ENCODE measurements around the gene ITPRID2.

GRCh38 chr2:181902625-181903024, 11.1 kb downstream of the ITPRID2 start:
- peak; percentile 14 for TF ChIP-seq POLR2A (IDR thresholded peaks at IDR 0.05; ENCODE audit: low read length)
- no peak for TF ChIP-seq GATA1 (IDR thresholded peaks at IDR 0.05; ENCODE audit: low read depth, low read length)

All from erythroblast (primary cell).